ENCODE measurements around the gene TRMU. TPM values are rescaled to one million over a fixed set of nuclear protein-coding genes. Genes with fewer than 3 reads are reported as not detected.

Gene TRMU
- total and polyA plus RNA-seq, 2 of the 4 experiments (the other 2 are of a cell fraction), result 19.0 to 36.4 TPM

DNA sequence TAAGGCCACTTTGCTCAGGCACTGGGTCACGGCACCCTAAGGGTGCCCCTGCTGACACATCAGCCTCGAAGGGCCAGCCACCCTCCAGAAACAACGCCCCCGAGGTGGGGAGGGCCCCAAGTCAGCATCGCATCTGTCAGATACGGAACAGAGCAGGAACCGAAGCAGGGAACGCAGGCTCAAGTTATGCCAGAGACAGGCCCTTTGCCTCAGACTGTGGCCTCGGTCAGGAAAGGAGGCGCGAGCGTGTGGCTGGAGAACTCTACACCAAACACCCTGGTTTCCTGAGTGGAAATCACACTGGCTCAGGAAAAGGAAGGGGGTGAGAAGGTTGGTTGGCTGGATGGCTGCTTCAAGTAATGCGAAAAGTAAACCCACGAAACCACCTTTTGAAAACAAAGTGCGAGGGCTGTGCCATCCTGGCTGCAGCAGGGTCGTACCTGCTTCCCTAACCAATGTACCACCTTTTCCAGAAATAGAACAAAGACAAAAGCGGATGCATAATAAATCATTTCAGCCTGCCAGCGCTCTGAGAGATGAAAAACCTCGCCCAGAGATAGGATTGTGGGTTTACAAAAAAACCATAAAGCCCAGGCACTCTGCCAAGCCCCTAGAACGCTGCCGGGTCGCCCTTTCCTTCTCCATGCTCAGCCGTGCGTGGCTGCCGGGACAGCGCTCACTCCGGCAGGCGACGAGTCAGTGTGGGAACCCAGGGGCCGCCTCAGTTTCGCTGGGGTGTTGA is 38.6 kb downstream of the TRMU start:
- Histone ChIP-seq H2AFZ (replicated peaks; ENCODE audit: low read length, poor library complexity) (no peak overlapping the region), H4K8ac (ENCODE audit: low read depth in 2 of 2, low read length in 2 of 2) (no peak overlapping the region), H2BK5ac (ENCODE audit: low read depth, low read length, poor library complexity, severe bottlenecking) (no peak overlapping the region), H2AK9ac (replicated peaks; ENCODE audit: low read depth, low read length, poor library complexity) (no peak overlapping the region), H2AK5ac (ENCODE audit: low read depth, low read length) (no peak overlapping the region), H2BK20ac (ENCODE audit: low read depth, low read length) (no peak overlapping the region), H3K23ac (ENCODE audit: low read depth, low read length) (no peak overlapping the region), H3K4me2 (ENCODE audit: low read depth, low read length) (no peak overlapping the region), H4K20me1 (ENCODE audit: insufficient read depth, low read length) (no peaks in the 10 kb centered on the region), H3K79me1 (ENCODE audit: low read depth in 1 of 2, low read length in 2 of 2) (no peaks in the 10 kb centered on the region), H3K27me3 (ENCODE audit: control insufficient read depth, insufficient read depth, low read length) (peaks cover 17% of the 10 kb centered on the region; the same call in 1 of the 2 replicates), H3K4ac (ENCODE audit: low read depth, low read length) (no peak overlapping the region), H3K4me3 (ENCODE audit: insufficient read depth, low read depth, low read length) (no peak overlapping the region), H2BK15ac (ENCODE audit: low read depth, low read length) (no peak overlapping the region), H3K27ac (ENCODE audit: insufficient read depth, low read length) (no peak overlapping the region), H2BK120ac (ENCODE audit: low read depth, low read length) (no peak overlapping the region), H3K56ac (ENCODE audit: extremely low read depth, insufficient read depth, low read length) (no peak overlapping the region), H3K9me1 (ENCODE audit: insufficient read depth, low read length) (no peaks in the 10 kb centered on the region; the same call in 1 of the 2 replicates), H3K36me3 (ENCODE audit: control insufficient read depth, insufficient read depth, low read length) (no peaks in the 10 kb centered on the region), H3K9me3 (ENCODE audit: control insufficient read depth, insufficient read depth, low read length) (peaks cover 6% of the 10 kb centered on the region), H3K18ac (ENCODE audit: low read depth, low read length) (no peak overlapping the region), H3K9ac (ENCODE audit: low read depth, low read length) (no peak overlapping the region), H3K14ac (replicated peaks; ENCODE audit: low read depth, low read length) (no peak overlapping the region), H4K91ac (ENCODE audit: insufficient read depth, low read depth, low read length) (no peak overlapping the region), H4K5ac (ENCODE audit: low read depth, low read length) (no peak overlapping the region), H3K4me1 (ENCODE audit: control insufficient read depth, insufficient read depth, low read length) (no peaks in the 10 kb centered on the region; the same call in 1 of the 2 replicates)
- ATAC-seq (ENCODE audit: low read depth) (no peak), DNase-seq (no peak)
- dilution Hi-C loops (cut with HindIII; ENCODE audit: low sequenced_read_pairs, unreplicated experiment), result no loop called here
- TF ChIP-seq CTCF (conservative IDR thresholded peaks at IDR 0.05; ENCODE audit: low read depth, low read length) (no peak), POLR2A (IDR thresholded peaks at IDR 0.05; ENCODE audit: low read depth, low read length) (no peak), CEBPB (IDR thresholded peaks at IDR 0.05; ENCODE audit: low read depth, low read length) (no peak), MAFK (IDR thresholded peaks at IDR 0.05; ENCODE audit: low read depth, low read length) (no peak), CHD1 (IDR thresholded peaks at IDR 0.05; ENCODE audit: low read depth, low read length) (no peak), RCOR1 (IDR thresholded peaks at IDR 0.05; ENCODE audit: insufficient replicate concordance, low read length) (no peak), RFX5 (IDR thresholded peaks at IDR 0.05; ENCODE audit: low read depth, low read length) (no peak), FOS (IDR thresholded peaks at IDR 0.05; ENCODE audit: low read depth, low read length) (no peak), SMC3 (IDR thresholded peaks at IDR 0.05; ENCODE audit: low read depth, low read length) (no peak), MAZ (IDR thresholded peaks at IDR 0.05; ENCODE audit: borderline replicate concordance, low read depth, low read length) (no peak), USF2 (IDR thresholded peaks at IDR 0.05; ENCODE audit: low read depth, low read length) (no peak), RAD21 (IDR thresholded peaks at IDR 0.05; ENCODE audit: low read length) (no peak), MXI1 (IDR thresholded peaks at IDR 0.05; ENCODE audit: borderline replicate concordance, low read depth, low read length) (no peak), BHLHE40 (IDR thresholded peaks at IDR 0.05; ENCODE audit: low read depth, low read length) (no peak), NFE2L2 (IDR thresholded peaks at IDR 0.05; ENCODE audit: low read depth, low read length) (no peak)
- TF ChIP-seq, protein P1, sequence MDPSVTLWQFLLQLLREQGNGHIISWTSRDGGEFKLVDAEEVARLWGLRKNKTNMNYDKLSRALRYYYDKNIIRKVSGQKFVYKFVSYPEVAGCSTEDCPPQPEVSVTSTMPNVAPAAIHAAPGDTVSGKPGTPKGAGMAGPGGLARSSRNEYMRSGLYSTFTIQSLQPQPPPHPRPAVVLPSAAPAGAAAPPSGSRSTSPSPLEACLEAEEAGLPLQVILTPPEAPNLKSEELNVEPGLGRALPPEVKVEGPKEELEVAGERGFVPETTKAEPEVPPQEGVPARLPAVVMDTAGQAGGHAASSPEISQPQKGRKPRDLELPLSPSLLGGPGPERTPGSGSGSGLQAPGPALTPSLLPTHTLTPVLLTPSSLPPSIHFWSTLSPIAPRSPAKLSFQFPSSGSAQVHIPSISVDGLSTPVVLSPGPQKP (IDR thresholded peaks at IDR 0.05; ENCODE audit: borderline replicate concordance, low read depth, low read length), result no peak
- BruUV-seq (replicated peaks), result no TSS peak
- WGBS, 2 experiments (ENCODE audit: extremely low coverage in 2 of 2, insufficient read length in 1 of 2), result 41% methylated on average over 15 of the region's 31 CpGs; no CpG with 5 or more reads in 1 of the 2 experiments
- in situ Hi-C loops (cut with MboI; ENCODE audit: low sequenced_read_pairs), result no loop called here
- intact Hi-C loops (cut with micrococcal nuclease), result no loop called here
- ChIA-PET POLR2A (ENCODE audit: unreplicated experiment) (no interaction called here), CTCF (no interaction called here)
